EL (cell line): Measurements from ENCODE around the gene FSTL4.

Experiments
- DNase-seq: peaks from one replicate; pipeline ENCODE4 v3.0.0-alpha.2; 2016

The FSTL4 gene

GRCh38 chr5:133336121-133336968, 276.0 kb downstream of the FSTL4 start:
- no peak for DNase-seq

- DNase-seq, result no peak
Observed at GRCh38 chr5:133334796-133335639, 277.3 kb downstream of the FSTL4 start.

- no peak for DNase-seq
Observed at GRCh38 chr5:133333326-133334150, 278.8 kb downstream of the FSTL4 start.

GRCh38 chr5:133332439-133333024, 279.8 kb downstream of the FSTL4 start:
- no peak for DNase-seq

- no peak for DNase-seq
Observed at GRCh38 chr5:133331941-133332340, 280.4 kb downstream of the FSTL4 start.

GRCh38 chr5:133330956-133331355, 281.4 kb downstream of the FSTL4 start:
- no peak for DNase-seq

GRCh38 chr5:133328800-133329199, 283.5 kb downstream of the FSTL4 start:
- no peak for DNase-seq

GRCh38 chr5:133327946-133328401, 284.4 kb downstream of the FSTL4 start:
- DNase-seq, result no peak

- no peak for DNase-seq
Observed at GRCh38 chr5:133326361-133326760, 286.0 kb downstream of the FSTL4 start.

GRCh38 chr5:133325864-133326263, 286.5 kb downstream of the FSTL4 start:
- DNase-seq, result no peak

GRCh38 chr5:133324926-133325325, 287.4 kb downstream of the FSTL4 start:
- no peak for DNase-seq

- no peak for DNase-seq
Observed at GRCh38 chr5:133323494-133324457, 288.6 kb downstream of the FSTL4 start.

GRCh38 chr5:133322743-133323142, 289.6 kb downstream of the FSTL4 start:
- no peak for DNase-seq

GRCh38 chr5:133321833-133322420, 290.4 kb downstream of the FSTL4 start:
- DNase-seq, result no peak

GRCh38 chr5:133321286-133321832, 291.0 kb downstream of the FSTL4 start:
- DNase-seq, result no peak

- DNase-seq, result no peak
Observed at GRCh38 chr5:133319905-133320520, 292.3 kb downstream of the FSTL4 start.

- no peak for DNase-seq
Observed at GRCh38 chr5:133319244-133319643, 293.1 kb downstream of the FSTL4 start.

- no peak for DNase-seq
Observed at GRCh38 chr5:133317558-133317957, 294.8 kb downstream of the FSTL4 start.

GRCh38 chr5:133316346-133317343, 295.7 kb downstream of the FSTL4 start:
- no peak for DNase-seq
